Activated CD8-positive, alpha-beta memory T cell treated with anti-CD3 and anti-CD28 coated beads, Interleukin-2, amount 50 U/mL, for 1 hour (primary cell): Measurements from ENCODE around the gene ABCA6.

Experiments
- DNase-seq: peaks from one replicate; pipeline ENCODE4 v3.0.0-alpha.2; 2020; ENCODE audit errors: extremely low read depth

Gene ABCA6

DNA sequence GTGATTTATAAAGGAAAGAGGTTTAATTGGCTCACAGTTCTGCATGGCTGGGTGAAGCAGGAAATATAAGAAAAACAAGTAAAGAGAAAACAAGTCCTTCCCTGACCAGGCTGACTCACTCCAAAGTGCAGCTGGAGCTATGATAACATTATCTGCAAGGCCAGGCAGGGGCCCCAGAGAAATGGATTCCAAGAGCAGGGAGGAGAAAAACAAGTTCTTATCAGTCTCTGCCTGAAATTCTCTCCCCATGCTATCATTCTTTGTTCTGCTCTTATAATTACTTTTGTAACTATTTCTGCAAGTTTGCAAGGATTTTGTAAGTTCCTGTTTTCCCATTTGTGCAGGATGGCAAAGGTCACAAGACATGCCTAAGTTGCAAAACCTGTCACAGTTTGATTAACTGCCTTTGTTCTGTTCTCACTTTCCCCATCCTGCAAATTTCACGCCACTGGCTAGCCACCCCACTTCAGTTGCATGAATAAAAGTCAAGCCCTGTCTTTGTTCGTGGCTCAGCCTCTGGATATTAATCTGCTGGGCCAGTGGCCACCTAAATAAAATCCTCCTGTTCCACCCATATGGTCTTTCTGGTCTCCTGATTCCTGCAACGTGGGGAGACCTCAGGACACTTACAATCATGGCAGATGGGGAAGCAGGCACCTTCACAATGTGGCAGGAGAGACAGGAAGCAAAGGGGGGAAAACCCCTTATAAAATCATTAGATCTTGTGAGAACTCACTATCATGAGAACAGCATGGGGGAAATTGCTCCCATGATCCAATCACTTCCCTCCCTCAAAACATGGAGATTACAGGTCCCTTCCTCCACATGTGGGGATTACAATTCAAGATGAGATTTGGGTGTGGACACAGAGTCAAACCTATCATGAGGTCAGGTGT lies 94.1 kb downstream of the ABCA6 start:
- DNase-seq: no peak

- no peak for DNase-seq
These were observed 95.4 kb downstream of the ABCA6 start for GRCh38 chr17:69046121-69046807.

GRCh38 chr17:69045646-69046045 lies 96.0 kb downstream of the ABCA6 start:
- DNase-seq: no peak

DNA sequence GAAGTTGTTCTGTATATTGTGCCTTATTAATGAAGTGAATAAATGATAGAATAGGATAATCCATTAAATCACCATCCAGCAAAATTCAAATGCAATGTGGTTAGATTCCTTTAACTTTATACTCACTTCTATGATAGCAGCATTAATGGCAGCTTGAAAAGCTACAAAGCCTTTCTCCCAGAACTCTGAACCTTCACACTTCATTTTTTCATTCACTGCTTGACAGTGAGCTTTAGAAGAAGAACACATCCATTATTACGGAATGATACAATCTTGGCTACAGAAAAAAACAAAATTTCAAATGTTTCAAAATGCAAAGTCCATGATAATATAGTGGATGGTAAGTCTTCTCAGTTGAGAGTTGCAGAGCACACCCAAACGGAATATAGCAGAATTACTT lies 97.3 kb downstream of the ABCA6 start:
- DNase-seq: no peak

DNA sequence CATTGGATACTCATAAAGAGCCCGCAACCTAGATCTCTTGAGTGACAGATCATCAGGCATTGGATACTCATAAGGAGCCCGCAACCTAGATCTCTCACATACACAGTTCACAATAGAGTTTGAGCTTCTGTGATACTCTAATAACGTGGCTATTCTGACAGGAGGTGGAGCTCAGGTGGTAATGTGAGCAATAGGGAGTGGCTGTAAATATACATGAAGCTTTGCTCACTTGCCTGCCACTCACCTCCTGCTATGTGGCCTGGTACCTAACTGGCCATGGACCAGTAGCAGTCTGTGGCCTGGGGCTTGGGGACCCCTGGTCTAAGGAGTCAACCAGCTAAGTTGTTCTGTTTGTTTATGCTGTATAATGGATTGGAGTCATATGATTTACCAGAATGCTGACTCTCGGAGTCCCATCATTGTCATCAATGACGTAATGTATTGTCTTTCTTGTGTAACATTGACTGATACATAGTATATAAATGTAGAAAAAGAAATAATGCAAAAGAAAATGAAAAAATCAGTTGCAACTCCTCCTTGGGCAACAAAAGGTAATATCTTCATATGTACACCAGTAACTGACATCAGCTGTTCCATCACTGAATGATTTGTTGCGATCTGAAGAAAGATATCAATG lies 98.5 kb downstream of the ABCA6 start:
- DNase-seq: no peak

GRCh38 chr17:69042308-69042707 lies 99.4 kb downstream of the ABCA6 start:
- no peak for DNase-seq

GRCh38 chr17:69031839-69032238 lies 109.9 kb downstream of the ABCA6 start:
- DNase-seq: no peak

GRCh38 chr17:69030169-69030568 lies 111.5 kb downstream of the ABCA6 start:
- no peak for DNase-seq
